K562 (cell line): Measurements from ENCODE around the gene CSF1. TPM values are rescaled to one million over a fixed set of nuclear protein-coding genes. Genes with fewer than 3 reads are reported as not detected.

Experiments
- ATAC-seq: fragments of 200-7000 bp; cut with Tn5 transposase; 3 replicates; pipeline ENCODE4 v1.9.1; 2020; ENCODE audit warnings: moderate library complexity
- BruUV-seq: library from RNA; stranded (reverse); fragments of 400-500 nt; replicated peaks from 2 replicates; lab custom pipeline; 2021; lab: Mats Ljungman, UMichigan
- CTCF ChIA-PET: fragments of 300-600 bp; formaldehyde crosslinking; extraction: SDS; loops from one replicate; lab custom pipeline; 2021; ENCODE audit warnings: low intra/inter-chr PET ratio; lab: Yijun Ruan, JAX
- POLR2A ChIA-PET: fragments of 300-600, 350-650 bp; sonication (Branson Sonifier 250); formaldehyde crosslinking; extraction: SDS; loops from one replicate; lab custom pipeline; 2021; ENCODE audit warnings: antibody characterized with exemption, inconsistent platforms; lab: Yijun Ruan, JAX
- DNase-seq, 4 experiments: peaks; one replicate each; pipeline versions ENCODE4 v3.0.0 to v3.0.0-alpha.2; 2011 to 2018; ENCODE audit warnings: low spot score in 3 of 4, mixed read lengths in 3 of 4; ENCODE audit errors: extremely low read depth in 1 of 4
- FAIRE-seq: peaks from 2 replicates; lab custom pipeline; 2011; peaks lifted over from hg19 to GRCh38; lab: Jason Lieb, UNC
- H2AFZ ChIP-seq: 2 replicates; pipeline ENCODE4 v1.6.0; 2011; ENCODE audit warnings: low read depth, low read length, control low read depth, inconsistent platforms
- H3K27ac ChIP-seq: fragments of 200-600 bp; 3 replicates; pipeline ENCODE4 v1.8.0; 2011; ENCODE audit warnings: low read depth, mild to moderate bottlenecking, control low read depth, inconsistent platforms, low read length, moderate library complexity, mixed read lengths; ENCODE audit errors: extremely low read depth
- H3K27me3 ChIP-seq, 2 experiments: fragments of 300-600 bp in 1 of 2; 2 replicates in 1 of 2; 3 replicates in 1 of 2; pipeline versions ENCODE4 v1.6.0 to v1.8.0; 2011; ENCODE audit warnings: inconsistent platforms in 2 of 2, low read length in 2 of 2, mild to moderate bottlenecking in 1 of 2, mixed read lengths in 1 of 2, moderate library complexity in 1 of 2; ENCODE audit not compliant: control insufficient read depth in 2 of 2, insufficient read depth in 2 of 2
- H3K36me3 ChIP-seq: fragments of 300-600 bp; 3 replicates; pipeline ENCODE4 v1.8.0; 2011; ENCODE audit warnings: mild to moderate bottlenecking, low read length, inconsistent platforms; ENCODE audit not compliant: control insufficient read depth, insufficient read depth
- H3K4me1 ChIP-seq, 2 experiments: fragments of 200-600 bp in 1 of 2; replicated peaks in 1 of 2; 2 replicates in 1 of 2; 3 replicates in 1 of 2; pipeline versions ENCODE4 v1.5.1 to v1.8.0; 2011; ENCODE audit warnings: inconsistent platforms in 2 of 2, low read length in 2 of 2, mild to moderate bottlenecking in 1 of 2, mixed read lengths in 1 of 2, moderate library complexity in 1 of 2; ENCODE audit not compliant: control insufficient read depth in 2 of 2, insufficient read depth in 2 of 2
- H3K4me2 ChIP-seq: 2 replicates; pipeline ENCODE4 v1.6.1; 2011; ENCODE audit warnings: low read length, control low read depth, inconsistent platforms, mixed read lengths; ENCODE audit not compliant: insufficient read depth
- H3K4me3 ChIP-seq: fragments of 200-600 bp; sonication (generic), shearing (Covaris generic); 2 replicates; pipeline ENCODE4 v1.5.1; 2016; ENCODE audit warnings: control low read depth, inconsistent platforms
- H3K79me2 ChIP-seq: fragments of 200-600 bp; 3 replicates; pipeline ENCODE4 v1.8.0; 2011; ENCODE audit warnings: low read length, inconsistent platforms; ENCODE audit not compliant: control insufficient read depth, insufficient read depth
- H3K9ac ChIP-seq, 2 experiments: 2 replicates each; pipeline versions ENCODE4 v1.6.0 to v1.6.1; 2011; ENCODE audit warnings: low read depth in 2 of 2, low read length in 2 of 2, control low read depth in 1 of 2, inconsistent platforms in 1 of 2, mild to moderate bottlenecking in 1 of 2, mixed read lengths in 1 of 2; ENCODE audit not compliant: insufficient read depth in 1 of 2
- H3K9me1 ChIP-seq: one replicate; pipeline ENCODE4 v1.6.0; 2011; ENCODE audit warnings: inconsistent platforms, mild to moderate bottlenecking, low read length, moderate library complexity; ENCODE audit not compliant: control insufficient read depth, insufficient read depth
- H3K9me3 ChIP-seq: replicated peaks from 2 replicates; pipeline ENCODE4 v1.5.1; 2011; ENCODE audit warnings: low read depth, low read length, inconsistent platforms; ENCODE audit not compliant: control insufficient read depth, insufficient read depth
- H4K20me1 ChIP-seq: replicated peaks from 2 replicates; pipeline ENCODE4 v1.6.1; 2011; ENCODE audit warnings: low read length, inconsistent platforms, mixed read lengths; ENCODE audit not compliant: control insufficient read depth, insufficient read depth
- CBX8 ChIP-seq: fragments of 200-600 bp; sonication (generic); IDR thresholded peaks from 2 replicates; pipeline ENCODE4 v1.6.1; 2012; ENCODE audit warnings: borderline replicate concordance, mixed run types, low read depth, mild to moderate bottlenecking, moderate library complexity, mixed read lengths, low read length, control low read depth, inconsistent platforms; ENCODE audit not compliant: poor library complexity, severe bottlenecking; ENCODE audit errors: extremely low read depth
- EHMT2 ChIP-seq: fragments of 450-650 bp; IDR thresholded peaks from 2 replicates; pipeline ENCODE4 v1.6.1; 2018; ENCODE audit warnings: antibody characterized with exemption
- JUND ChIP-seq, 2 experiments: IDR thresholded peaks; 2 replicates in 1 of 2; 3 replicates in 1 of 2; pipeline ENCODE4 v1.6.1; 2011; ENCODE audit warnings: borderline replicate concordance in 2 of 2, low read depth in 2 of 2, low read length in 2 of 2, improper control_type of control experiment in 1 of 2, missing biosample characterization in 1 of 2, missing genetic modification characterization in 1 of 2, missing genetic modification reagents in 1 of 2
- NR2C2 ChIP-seq, 2 experiments: fragments of 200-800 bp in 1 of 2; sonication (Bioruptor generic) in 1 of 2; sonication (generic) in 1 of 2; formaldehyde crosslinking in 1 of 2; IDR thresholded peaks; 2 replicates each; pipeline versions ENCODE4 v1.6.1 to v1.8.0; 2016 to 2022; ENCODE audit warnings: mild to moderate bottlenecking in 1 of 2, missing compliant biosample characterization in 1 of 2, missing genetic modification characterization in 1 of 2, missing genetic modification reagents in 1 of 2
- PHF8 ChIP-seq: fragments of 200-600 bp; sonication (generic); IDR thresholded peaks from 2 replicates; pipeline ENCODE4 v1.6.1; 2012; ENCODE audit warnings: mixed run types, mild to moderate bottlenecking, inconsistent platforms, low read length, moderate library complexity, borderline replicate concordance
- TEAD4 ChIP-seq, 2 experiments: sonication (generic) in 1 of 2; formaldehyde crosslinking in 1 of 2; IDR thresholded peaks; 2 replicates each; pipeline versions ENCODE4 v1.6.1 to v1.8.0; 2012 to 2022; ENCODE audit warnings: borderline replicate concordance in 1 of 2, inconsistent platforms in 1 of 2, low read length in 1 of 2, mild to moderate bottlenecking in 1 of 2, missing genetic modification reagents in 1 of 2
- ZNF609 ChIP-seq: sonication (generic); formaldehyde crosslinking; IDR thresholded peaks from 2 replicates; pipeline ENCODE4 v1.8.1; 2023; ENCODE audit warnings: missing genetic modification reagents, mild to moderate bottlenecking, borderline replicate concordance
- WGBS: fragments of 100-300 bp; shearing (Covaris generic); methylation state at CpG from one replicate; pipeline ENCODE4 v1.1.6; 2016; ENCODE audit warnings: low coverage, mixed read lengths; ENCODE audit not compliant: insufficient coverage; ENCODE audit errors: missing lambda C conversion rate; 5-methylcytosine and 5-hydroxymethylcytosine counted together
- in situ Hi-C: fragments of 300-500 bp; cut with MboI; formaldehyde crosslinking; loops from 4 replicates; pipeline ENCODE4 v1.15.0; 2018; ENCODE audit warnings: inconsistent platforms, mixed read lengths
- intact Hi-C: fragments of 100-400 bp; cut with micrococcal nuclease; formaldehyde crosslinking; loops from 2 replicates; pipeline ENCODE4 v1.14.2; 2022
- polyA plus RNA-seq, 8 experiments: library from polyadenylated mRNA; depleted of rRNA in 4 of 8; stranded (reverse) in 5 of 8; unstranded in 3 of 8; fragments of >200 nt; fragmentation: Nextera tagmentation in 2 of 8; fragmentation: Illumina TruSeq in 1 of 8; extraction: Ambion mirVana in 2 of 8; extraction: Trizol in 1 of 8; gene quantifications; 2 replicates each; pipeline versions ENCODE4 v1.2.1 to v1.2.3, GENCODE V29; 2011 to 2014; ENCODE audit warnings: inconsistent platforms in 1 of 8, missing spikeins in 1 of 8
- total RNA-seq, 7 experiments: library from RNA; depleted of rRNA in 6 of 7; stranded (reverse); fragments of >200 nt in 6 of 7; fragmentation: Illumina TruSeq in 2 of 7; extraction: Trizol in 2 of 7; gene quantifications; 2 replicates each; pipeline versions ENCODE4 v1.2.1 to v1.2.3, GENCODE V29; 2011 to 2021; ENCODE audit warnings: low replicate concordance in 1 of 7

CSF1 gene
- total and polyA plus RNA-seq, 9 of the 15 experiments (the other 6 are each of a cell fraction or from before 2014, with no cell fraction given): 0.18 to 11.8 (median 2.8) TPM

DNA sequence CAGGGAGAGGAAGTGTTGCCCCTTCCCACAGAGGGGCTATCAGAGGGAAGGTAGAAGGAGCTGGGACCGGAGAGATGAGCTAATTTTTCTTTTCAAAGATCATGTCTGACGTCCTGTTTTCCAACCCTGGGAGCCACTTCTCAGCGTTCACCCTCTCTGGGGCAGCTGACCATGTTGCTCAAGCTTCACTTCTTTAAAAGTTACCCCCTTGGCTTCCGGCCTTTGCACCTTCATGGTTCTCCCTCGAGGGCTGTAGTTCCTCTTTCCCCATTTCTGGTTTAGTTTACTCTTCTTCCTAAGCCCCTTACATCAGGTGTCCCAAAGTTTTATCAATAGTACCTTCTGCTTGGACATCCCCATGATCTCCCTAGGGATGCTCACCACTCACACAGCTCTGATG is 23.8 kb upstream of the CSF1 start:
- ChIA-PET CTCF (no interaction called here), POLR2A (interaction anchor here (0.6 to 3.1 kb wide), 8 partner anchors 10 to 102 kb away, joined by 3 to 14 read pairs (median 8); no protein-coding TSS in a partner anchor)
- H3K27me3 ChIP-seq: no peaks in the 10 kb centered on the region
- H4K20me1 ChIP-seq: no peaks in the 10 kb centered on the region
- H3K4me2 ChIP-seq: no peak overlapping the region
- H3K36me3 ChIP-seq: no peaks in the 10 kb centered on the region
- no peaks in the 10 kb centered on the region for H3K9me1 ChIP-seq
- H2AFZ ChIP-seq: no peak overlapping the region
- H3K79me2 ChIP-seq: no peaks in the 10 kb centered on the region
- H3K27ac ChIP-seq: no peak overlapping the region
- H3K9ac ChIP-seq: no peak overlapping the region; a peak in 1 of 4 replicates
- intact Hi-C loops: no loop called here
- BruUV-seq: no TSS peak
- no peak for ATAC-seq
- 44% methylated on average over 5 of the region's 5 CpGs for WGBS
- no peak for DNase-seq
- TF ChIP-seq EHMT2: no peak
- no peak for TF ChIP-seq JUND (IDR thresholded peaks at IDR 0.05; ENCODE audit: borderline replicate concordance, low read depth, low read length)
- no peak for TF ChIP-seq JUND (tag; IDR thresholded peaks at IDR 0.05; ENCODE audit: borderline replicate concordance, low read depth, low read length)
- TF ChIP-seq ZNF609: no peak
- TF ChIP-seq CBX8: no peak
- no peak for TF ChIP-seq PHF8
- no peak for TF ChIP-seq NR2C2 (CRISPR knock-in tag; IDR thresholded peaks at IDR 0.05)
- TF ChIP-seq NR2C2 (tag; IDR thresholded peaks at IDR 0.05): no peak
- no peak for TF ChIP-seq TEAD4 (IDR thresholded peaks at IDR 0.05; ENCODE audit: low read length)
- TF ChIP-seq TEAD4 (CRISPR knock-in tag; IDR thresholded peaks at IDR 0.05; ENCODE audit: borderline replicate concordance): no peak
- TF ChIP-seq, all 486 proteins: peak for 0
- FAIRE-seq: no peak
- Histone ChIP-seq H3K9me3 (no peaks in the 10 kb centered on the region), H3K4me1 (peaks cover 20 to 52% of the 10 kb centered on the region in 2 experiments), H3K4me3 (no peak overlapping the region)
- in situ Hi-C loops: no loop called here
